NK-92 (cell line): ENCODE measurements around the gene TBC1D1.

Experiments
- DNase-seq: peaks from one replicate; lab custom pipeline; 2025; ENCODE audit not compliant: unreplicated experiment; lab: John Stamatoyannopoulos, UW

The TBC1D1 gene, protein sequence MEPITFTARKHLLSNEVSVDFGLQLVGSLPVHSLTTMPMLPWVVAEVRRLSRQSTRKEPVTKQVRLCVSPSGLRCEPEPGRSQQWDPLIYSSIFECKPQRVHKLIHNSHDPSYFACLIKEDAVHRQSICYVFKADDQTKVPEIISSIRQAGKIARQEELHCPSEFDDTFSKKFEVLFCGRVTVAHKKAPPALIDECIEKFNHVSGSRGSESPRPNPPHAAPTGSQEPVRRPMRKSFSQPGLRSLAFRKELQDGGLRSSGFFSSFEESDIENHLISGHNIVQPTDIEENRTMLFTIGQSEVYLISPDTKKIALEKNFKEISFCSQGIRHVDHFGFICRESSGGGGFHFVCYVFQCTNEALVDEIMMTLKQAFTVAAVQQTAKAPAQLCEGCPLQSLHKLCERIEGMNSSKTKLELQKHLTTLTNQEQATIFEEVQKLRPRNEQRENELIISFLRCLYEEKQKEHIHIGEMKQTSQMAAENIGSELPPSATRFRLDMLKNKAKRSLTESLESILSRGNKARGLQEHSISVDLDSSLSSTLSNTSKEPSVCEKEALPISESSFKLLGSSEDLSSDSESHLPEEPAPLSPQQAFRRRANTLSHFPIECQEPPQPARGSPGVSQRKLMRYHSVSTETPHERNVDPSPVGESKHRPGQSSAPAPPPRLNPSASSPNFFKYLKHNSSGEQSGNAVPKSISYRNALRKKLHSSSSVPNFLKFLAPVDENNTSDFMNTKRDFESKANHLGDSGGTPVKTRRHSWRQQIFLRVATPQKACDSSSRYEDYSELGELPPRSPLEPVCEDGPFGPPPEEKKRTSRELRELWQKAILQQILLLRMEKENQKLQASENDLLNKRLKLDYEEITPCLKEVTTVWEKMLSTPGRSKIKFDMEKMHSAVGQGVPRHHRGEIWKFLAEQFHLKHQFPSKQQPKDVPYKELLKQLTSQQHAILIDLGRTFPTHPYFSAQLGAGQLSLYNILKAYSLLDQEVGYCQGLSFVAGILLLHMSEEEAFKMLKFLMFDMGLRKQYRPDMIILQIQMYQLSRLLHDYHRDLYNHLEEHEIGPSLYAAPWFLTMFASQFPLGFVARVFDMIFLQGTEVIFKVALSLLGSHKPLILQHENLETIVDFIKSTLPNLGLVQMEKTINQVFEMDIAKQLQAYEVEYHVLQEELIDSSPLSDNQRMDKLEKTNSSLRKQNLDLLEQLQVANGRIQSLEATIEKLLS (N-terminal part only)

DNA sequence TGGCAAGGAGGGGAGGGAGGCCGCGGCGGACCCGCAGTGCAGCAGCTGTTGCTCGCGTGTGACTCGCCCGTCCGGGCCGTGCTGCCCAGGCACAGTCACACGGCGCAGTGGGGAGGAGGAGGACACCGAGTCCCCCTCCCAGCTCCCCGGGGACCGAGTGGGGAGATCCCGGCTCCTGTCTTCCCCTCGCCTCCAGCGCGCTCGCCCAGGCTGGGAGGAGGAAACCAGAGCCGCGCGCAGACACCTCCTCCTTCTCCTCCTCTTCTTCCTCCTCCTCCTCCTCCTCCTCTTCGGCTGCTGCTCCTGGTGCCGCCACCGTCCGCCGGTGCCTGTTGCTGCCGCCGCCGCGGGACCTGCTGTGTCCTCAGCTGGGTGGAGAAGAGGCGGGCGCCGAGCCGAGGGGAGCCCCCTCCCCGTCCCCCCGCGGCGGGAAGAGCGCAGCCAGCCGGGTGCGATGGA, at the start of gene TBC1D1:
Gene TBC1D1 (plus strand): TSS at position 284 of the 459 bp plus-strand sequence. CDS start 11,012 bp downstream, outside the sequence.
- DNase-seq = no peak

GRCh38 chr4:37844204-37844603, 46.7 kb upstream of the TBC1D1 start:
- no peak for DNase-seq

DNA sequence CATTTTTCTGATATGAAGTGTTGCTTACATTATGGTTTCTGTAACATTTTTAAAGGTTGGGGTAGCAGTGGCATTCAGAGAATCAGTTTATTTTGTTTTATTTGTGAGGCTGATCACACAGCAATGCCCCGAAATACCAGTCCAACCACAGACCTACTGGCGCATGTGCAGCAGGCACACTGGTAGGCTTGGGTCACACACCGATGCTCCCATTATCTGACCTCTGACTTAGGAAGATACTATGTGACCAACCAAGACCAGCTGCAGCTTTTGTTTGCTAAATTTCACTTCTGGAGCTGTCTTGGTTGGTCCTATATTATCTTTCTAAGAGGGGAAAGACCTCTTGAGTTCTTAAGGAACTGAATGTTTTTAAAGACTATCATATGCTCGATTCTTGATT, 45.7 kb upstream of the TBC1D1 start:
- DNase-seq = peak; percentile 2

GRCh38 chr4:37847311-37847884, 43.5 kb upstream of the TBC1D1 start:
- no peak for DNase-seq

GRCh38 chr4:37852376-37852775, 38.5 kb upstream of the TBC1D1 start:
- no peak for DNase-seq

DNA sequence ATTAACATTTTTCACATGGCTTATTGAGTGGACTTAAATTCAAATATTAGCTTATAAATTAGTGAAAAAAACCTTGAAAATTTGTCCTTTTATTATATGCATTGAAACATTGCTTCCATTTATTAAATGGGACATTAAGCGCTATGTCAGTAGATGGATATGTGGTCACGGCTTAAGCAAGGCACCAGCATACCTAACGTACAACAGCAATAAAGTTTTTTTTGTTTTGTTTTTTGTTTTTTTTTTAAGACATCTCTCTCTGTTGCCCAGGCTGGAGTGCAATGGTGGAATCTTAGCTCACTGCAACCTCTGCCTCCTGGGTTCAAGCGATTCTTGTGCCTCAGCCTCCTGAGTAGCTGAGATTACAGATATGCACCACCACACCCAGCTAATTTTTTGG, 32.8 kb upstream of the TBC1D1 start:
- no peak for DNase-seq

- DNase-seq = no peak
These were observed 32.0 kb upstream of the TBC1D1 start for GRCh38 chr4:37858872-37859271.

DNA sequence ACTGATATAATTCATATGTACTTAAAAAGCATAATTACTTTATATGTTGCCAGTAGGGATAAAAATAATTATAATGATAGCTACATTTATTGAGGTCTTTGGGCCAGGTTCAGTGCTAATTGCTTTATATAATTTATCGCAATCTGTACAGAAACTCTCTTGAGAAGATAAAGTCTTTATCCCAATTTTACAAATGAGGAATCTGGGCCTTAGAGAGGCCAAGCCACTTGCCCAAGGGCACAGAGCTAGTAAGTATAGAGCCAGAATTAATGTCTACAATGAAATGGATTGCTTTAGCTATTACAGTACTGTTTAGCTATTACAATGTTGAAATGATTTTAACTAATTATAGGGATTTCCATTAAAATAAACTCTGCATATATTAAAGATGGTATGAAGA, 30.6 kb upstream of the TBC1D1 start:
- DNase-seq = no peak

DNA sequence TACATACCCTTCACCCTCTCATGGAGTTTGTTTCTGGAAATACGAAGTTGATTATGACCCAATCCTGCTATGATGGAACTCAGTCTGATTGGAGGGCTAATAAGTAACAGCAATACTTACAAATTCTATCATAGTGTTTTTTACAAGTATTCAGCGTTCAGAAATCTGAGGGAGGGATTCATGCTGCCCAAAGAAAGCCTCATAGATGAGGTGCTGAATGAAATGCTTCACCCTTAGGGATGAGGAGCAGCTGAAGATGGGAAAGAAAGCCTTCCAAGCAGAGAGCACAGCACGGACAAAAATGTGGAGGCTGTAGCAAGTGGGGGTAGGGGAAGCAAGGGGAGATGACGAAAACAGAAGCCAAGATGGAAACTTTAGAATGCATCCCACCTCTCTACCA, 27.9 kb upstream of the TBC1D1 start:
- DNase-seq = no peak

- DNase-seq = no peak
These were observed 26.1 kb upstream of the TBC1D1 start for GRCh38 chr4:37864786-37865185.

GRCh38 chr4:37865450-37865849, 25.4 kb upstream of the TBC1D1 start:
- no peak for DNase-seq

- no peak for DNase-seq
These were observed 23.8 kb upstream of the TBC1D1 start for GRCh38 chr4:37867102-37867501.

GRCh38 chr4:37868238-37868637, 22.6 kb upstream of the TBC1D1 start:
- no peak for DNase-seq

- no peak for DNase-seq
These were observed 18.4 kb upstream of the TBC1D1 start for GRCh38 chr4:37872310-37872988.

- DNase-seq = no peak
These were observed 17.5 kb upstream of the TBC1D1 start for GRCh38 chr4:37873386-37873785.

DNA sequence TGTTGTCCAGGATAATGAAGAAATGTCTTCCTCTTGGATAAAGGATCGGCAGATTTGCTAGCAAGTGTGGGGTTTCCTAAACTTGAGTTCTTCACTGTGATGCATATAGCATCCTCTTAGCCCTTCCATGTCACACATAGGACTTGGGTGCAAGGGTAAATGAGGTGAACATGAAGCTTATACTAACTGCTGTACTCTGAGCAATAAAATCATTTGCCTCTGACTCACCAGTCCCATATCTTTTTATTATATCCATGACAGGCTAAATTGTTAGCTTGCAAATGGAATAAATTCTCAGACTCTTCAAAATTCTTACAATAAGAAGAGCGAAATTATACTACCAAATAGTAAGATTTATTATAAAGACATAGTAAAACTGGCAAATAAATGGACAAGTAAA, 14.7 kb upstream of the TBC1D1 start:
- DNase-seq = no peak

- no peak for DNase-seq
These were observed 11.5 kb upstream of the TBC1D1 start for GRCh38 chr4:37879365-37879764.

DNA sequence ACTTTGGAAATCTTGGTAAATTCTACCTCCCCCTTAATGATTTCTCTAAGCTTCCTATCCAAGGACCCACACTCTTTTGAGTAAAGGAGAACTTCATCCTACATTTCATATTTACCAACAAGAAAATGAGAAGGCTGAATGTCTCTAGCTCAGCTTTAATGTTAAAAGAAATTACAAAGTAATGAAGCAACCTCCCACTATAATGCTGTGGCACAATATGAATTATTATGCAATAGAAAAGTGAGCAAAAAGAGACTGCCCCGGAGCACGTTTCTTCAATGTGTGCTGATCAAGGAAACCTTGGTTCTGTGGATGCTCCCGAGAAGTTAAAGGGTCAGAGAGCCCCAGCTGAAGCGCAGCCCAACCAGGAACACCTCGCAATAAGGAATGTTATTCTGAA, 9.1 kb upstream of the TBC1D1 start:
- no peak for DNase-seq

DNA sequence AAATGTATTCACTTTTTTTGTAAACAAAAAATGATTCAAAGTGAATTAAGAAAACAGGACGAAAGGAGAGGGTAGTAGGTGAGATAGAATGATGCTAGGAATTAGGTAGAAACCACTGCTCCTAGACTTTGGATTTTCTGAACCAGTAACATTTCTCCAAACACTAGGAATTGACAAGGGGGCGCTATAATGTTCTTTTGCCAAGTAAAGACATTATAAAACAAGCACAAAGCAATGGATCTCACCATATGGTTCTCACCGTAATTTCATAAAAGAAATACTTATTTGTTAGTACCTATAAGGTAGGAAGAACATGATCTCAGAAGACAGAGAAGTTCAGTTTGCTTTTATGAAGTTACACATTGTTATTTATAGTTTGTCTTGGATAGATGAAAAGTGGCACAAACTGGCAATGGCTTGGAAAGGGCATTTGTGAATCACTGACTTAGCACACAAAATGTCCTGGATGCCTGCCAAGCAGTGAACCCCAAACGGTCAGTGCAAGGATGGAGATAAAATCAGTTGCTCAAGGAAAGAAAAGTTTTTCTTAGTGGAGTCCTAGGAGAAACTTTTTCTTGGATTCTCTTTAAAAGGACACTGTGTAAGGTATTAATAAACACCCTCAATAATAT, 8.1 kb upstream of the TBC1D1 start:
- no peak for DNase-seq
